OCI-M2 (cell line): ENCODE measurements around the gene PLCB4.

Source experiments
- DNase-seq: peaks from one replicate; lab custom pipeline; 2025; ENCODE audit not compliant: unreplicated experiment; lab: John Stamatoyannopoulos, UW

Gene PLCB4

DNA sequence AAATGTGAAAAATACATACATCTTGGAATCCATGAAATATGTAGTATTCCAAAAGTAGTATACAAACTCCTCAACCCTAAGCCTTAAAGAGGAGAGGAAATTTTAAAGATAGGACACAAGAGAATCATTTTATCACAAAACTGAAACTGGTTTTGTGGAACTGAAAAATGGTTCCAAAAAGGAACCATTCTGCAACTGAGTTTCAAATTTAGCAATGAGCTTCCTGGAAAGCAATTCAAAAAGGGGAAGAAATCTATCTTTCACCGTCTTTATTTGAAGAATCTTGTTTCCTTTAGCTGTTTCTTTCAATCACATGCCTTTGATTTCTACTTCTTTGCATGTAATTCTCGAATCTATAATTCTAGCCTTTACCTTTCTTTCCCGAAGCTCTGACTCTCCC lies 413.3 kb downstream of the PLCB4 start:
- DNase-seq: no peak

DNA sequence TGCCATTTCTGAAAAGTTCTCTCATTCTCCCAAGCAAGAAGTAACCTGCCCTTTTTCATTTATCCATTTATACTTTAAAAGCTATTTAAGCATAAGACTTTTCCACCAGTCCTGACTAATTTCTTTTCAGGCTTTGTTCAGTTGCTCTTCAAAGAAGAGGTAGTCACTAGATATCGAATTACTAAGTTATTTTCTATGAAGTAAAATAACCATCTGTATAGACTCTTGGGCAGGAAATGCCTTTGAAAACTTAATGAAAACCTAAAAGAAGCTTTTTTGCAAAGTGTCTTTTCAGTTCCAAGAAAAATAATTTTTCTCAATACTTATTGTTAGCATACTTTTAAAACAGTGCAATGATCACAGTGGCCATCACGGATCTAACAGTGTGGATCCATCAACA lies 414.2 kb downstream of the PLCB4 start:
- DNase-seq: no peak

DNA sequence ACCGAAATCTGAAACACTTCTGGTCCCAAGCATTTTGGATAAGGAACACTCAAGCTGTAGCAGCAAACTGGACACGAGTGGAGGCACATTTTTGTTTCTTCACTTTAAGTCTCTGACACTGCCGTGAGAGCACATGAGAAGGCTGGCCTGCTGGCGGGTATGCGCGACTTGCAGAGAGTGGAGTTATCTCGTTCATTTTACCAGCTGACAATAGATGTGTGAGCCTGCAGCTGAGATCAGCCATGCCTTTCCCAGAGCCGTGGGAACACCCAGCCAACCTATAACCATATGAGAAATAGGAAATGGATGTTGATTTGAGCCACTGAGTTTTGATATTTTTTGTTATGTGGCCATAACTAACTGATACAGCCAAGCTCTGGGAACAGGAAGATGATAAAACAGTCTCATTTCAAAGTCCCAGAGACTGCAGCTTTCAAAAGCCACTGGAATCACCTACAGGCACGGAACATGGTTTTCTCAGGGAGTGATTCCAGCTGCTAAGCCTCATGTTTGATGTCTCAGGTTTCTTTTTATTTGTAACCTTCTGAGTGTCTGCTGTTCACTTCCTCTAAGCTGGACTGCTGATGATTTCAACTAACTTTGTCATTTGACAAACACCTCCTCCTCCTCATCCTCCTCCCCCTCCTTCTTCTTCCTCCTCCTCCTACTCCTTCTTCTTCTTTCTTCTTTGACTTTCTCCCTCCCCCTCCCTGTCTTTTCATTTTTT lies 416.9 kb downstream of the PLCB4 start:
- DNase-seq: no peak

DNA sequence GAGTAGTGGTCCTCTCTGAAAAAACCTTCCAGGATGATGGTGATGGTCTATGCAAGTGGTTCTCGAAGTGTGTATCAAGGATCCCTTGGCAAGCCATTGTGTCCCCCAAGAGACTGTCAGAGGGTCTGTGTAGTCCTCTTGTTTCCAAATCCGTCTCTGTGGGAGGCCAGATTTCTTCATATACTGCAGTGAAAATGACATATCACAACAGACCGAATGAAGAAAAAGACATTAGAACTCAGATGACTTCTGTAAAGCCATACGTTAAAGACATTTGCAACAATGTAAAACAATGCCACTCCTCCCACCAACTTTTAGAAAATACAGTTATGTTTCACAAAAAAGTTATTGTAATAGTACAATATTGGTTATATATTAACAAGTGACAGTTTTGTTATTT lies 418.3 kb downstream of the PLCB4 start:
- no peak for DNase-seq

DNA sequence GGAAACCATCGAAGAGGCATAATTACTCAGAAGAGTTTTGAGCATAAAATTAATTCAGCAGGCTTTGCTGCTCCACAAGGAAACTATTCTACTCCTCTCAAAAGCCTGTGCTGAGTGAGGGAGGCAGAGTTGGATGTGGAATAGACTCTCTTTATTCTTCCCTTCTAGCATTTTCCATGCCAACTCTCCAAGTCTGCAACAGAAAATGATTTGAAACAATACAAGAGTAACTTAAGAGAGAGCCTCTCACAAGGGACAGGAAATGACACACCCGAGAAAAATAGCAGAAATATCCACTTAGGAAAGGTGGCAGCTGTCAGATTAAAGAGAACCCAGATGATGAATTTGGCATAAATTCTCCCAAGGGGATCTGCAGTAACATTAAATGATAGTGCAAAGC lies 419.2 kb downstream of the PLCB4 start:
- DNase-seq: no peak

DNA sequence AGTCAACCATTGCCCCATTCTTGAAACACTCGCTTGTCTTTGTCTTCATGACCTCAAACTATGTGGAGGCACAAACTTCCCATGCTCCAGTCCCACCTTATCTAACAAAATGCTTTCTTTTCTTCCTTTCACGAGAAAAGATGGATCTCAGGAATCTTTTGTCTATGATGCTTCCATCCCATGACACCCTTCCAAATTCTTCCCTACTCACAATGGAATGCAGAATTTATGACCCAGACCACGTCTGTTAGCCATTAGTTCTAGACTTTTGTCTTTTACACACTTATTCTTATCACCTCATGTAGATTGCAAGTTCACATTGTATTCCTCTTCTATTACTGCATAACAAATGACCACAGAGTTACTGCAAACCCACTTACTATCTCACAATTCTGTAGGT lies 421.3 kb downstream of the PLCB4 start:
- DNase-seq: no peak

DNA sequence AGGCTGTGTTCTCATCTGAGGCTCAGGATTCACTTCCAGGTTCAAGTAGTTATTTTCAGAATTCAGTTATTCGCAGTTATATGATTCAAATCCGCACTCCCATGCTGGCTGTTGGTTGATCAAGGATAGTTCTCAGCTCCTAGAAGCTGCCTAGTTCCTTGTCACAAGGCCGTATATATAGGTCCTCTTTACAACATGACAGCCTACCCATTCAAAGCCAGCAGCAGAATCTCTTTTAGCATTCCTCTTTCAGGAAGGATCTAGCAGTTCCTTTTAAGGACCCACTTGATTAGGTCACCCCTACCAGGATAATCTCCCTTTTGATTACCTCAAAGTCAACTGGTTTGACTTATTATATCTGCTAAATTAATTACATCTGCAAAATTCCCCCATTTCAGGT lies 421.7 kb downstream of the PLCB4 start:
- no peak for DNase-seq

DNA sequence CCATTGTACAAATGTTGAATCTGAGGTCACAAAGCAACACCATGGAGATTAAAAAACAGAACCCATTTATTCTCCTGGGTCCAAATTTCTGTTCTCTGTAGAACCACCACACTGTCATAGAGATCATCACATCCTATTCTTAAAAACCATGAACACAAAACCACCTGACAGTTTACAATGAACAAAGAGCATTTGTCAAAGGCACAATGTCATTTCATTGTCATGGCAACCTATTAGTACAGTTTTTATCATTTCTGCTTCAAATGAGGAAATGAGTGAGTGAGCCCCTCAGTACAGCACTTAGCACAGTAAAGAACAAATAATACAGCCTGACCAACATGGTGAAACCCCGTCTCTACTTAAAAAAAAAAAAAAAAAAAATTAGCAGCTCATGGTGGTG lies 422.4 kb downstream of the PLCB4 start:
- no peak for DNase-seq

DNA sequence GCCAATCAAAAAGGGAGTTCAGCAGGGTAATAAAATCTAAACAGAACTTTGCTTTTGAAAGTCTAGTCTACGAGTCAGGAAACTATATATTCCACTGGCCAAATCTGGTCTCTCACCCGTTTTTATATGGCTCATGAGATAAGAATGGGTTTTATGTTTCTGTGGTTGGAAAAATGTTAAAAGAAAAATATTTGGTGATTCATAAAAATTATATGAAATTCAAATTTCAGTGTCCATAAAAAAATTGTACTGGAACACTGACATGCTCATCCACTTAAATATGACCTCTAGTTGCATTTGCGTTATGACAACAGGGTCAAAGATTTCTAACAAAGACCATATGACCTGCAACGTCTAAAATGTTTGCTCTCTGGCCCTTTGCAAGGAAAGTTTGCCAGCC lies 423.2 kb downstream of the PLCB4 start:
- DNase-seq: no peak

DNA sequence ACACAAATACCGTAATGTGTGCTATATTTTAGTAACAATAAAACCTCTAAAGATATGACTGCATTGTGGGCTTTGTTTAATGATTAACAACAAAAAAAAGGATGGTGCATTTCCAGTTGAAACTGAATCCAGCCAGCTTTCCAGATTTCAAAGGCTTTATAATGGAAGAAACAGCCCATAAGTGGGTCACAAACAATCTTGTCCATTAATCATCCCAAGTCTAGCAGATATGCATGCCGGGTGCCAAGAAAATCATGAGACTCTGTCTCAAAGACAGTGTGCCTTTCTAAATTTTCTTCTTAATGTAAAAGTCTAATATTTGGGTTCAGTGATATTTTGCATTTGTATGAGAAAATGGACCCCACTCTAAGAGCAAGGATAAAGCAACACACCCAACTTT lies 424.9 kb downstream of the PLCB4 start:
- no peak for DNase-seq

DNA sequence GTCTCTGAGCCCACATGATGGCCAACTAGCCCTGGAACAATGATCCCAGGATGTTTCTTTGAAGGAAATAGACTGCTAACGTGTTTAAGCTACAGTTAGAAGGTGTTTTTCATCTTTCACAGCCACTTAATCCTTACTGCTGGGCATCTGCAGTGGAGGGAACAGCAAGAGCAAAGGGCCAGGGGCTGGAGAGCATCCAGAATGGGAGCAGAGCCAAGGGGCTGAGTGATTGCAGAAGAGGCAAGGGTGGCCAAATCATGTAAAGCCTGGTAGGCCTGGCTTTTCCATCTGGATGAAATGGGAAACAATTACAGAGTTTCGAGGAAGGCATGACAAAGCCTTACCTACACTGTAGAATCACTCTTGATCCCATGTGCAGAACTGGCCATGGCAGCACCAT lies 426.8 kb downstream of the PLCB4 start:
- DNase-seq: no peak

DNA sequence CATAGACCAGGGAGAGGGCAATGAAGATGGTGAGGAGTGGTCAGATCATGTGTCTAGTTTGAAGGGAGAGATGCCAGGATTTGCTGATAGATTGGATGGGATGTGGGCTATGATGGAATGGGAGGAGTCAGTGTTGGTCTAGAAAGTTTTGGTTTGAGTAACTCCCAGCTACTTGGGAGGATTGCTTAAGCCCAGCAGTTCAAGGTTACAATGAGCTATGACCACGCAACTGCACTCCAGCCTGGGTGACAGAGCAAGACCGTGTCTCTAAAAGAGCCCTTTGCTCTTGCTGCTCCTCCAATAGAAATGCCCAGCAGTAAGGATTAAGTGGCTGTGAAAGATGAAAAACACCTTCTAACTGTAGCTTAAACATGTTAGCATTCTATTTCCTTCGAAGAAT lies 427.3 kb downstream of the PLCB4 start:
- DNase-seq: no peak

DNA sequence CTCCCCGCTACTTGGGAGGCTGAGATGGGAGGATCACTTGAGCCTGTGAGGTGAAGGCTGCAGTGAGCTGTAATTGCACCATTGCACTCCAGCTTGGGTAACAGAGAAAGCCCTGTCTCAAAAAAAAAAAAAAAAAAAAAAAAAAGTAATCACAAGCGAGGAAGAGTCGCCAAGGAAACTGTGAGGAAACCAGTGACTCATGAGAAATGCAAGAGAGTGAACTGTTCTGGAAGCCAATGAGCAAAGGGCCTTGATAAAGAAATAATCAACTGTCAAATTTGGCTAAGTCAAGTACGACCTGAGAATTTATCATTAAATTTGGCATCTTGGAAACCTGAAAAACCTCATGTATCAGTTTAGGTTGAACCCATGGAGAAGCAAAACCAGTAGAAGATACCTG lies 429.4 kb downstream of the PLCB4 start:
- no peak for DNase-seq

DNA sequence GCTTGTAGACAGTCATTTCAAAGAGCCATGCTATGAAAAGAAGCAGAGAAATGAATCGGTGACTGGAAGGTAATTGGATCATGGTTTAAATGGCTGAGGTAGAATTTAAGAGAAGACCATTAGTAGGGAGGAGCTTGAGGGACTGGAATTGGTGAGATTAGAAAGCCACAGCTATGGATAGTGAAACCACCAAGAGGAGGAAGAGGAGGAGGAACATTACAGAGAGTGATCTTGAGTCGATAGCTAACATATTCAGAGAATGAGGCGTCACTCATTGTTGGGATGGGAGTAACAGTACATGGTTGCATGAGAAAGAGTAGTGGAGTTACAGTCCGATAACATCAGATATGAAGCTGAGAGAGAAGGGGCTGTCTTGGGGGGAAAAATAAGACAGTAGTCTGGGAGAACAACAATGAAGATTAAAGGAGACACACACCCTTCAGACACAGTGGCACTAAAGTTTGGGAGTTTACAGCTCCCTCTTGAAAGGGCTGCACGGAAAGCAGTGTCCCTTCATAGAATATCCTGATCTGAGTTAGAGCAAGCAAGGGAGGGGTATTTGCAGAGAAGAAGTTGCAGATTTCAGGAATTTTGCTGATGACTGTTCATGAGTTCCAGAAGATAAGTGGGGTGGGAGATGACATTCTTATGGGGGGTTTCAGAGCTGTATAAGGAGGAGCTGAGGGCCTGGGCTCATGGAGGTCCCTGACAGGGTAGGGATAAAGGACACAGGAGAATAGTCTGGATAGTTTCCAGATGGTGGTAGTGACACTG lies 430.4 kb downstream of the PLCB4 start:
- DNase-seq: no peak

DNA sequence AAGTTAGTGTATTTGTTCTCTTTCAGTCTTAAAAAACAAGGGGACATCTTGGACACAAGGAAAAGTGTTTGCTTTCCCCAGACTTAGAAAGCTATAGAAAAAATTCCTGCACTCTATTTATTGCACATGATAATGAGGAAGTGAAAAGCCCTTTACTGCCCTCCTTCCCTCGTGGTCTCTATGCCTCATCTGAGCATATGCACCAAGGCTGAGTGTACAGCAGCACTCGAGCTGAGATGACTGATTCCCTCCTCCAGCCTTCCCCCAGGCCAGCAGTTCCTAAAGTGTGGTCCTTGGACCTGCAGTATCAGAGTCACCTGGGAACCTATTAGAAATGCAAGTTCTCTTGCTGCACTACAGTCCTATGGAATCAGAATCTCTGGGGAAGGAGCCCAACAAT lies 431.2 kb downstream of the PLCB4 start:
- no peak for DNase-seq

DNA sequence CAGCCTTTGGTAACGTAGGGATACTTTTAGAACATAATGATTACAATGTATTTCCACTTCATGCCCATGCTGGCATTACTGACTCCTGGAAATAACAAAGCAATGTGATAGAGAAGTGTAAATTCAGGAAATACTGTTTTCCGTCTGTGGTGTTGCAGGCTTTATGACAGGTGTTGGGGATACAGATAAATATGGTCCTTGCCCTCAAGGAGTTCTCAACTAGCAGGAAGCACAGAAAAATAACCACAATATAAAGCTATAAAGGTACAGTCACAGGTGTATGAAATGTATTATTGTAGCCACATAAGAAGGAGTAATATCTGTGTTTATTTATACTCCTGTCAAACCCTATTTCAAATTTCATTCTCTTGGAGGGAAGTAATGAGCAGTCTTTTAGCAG lies 432.6 kb downstream of the PLCB4 start:
- DNase-seq: no peak

DNA sequence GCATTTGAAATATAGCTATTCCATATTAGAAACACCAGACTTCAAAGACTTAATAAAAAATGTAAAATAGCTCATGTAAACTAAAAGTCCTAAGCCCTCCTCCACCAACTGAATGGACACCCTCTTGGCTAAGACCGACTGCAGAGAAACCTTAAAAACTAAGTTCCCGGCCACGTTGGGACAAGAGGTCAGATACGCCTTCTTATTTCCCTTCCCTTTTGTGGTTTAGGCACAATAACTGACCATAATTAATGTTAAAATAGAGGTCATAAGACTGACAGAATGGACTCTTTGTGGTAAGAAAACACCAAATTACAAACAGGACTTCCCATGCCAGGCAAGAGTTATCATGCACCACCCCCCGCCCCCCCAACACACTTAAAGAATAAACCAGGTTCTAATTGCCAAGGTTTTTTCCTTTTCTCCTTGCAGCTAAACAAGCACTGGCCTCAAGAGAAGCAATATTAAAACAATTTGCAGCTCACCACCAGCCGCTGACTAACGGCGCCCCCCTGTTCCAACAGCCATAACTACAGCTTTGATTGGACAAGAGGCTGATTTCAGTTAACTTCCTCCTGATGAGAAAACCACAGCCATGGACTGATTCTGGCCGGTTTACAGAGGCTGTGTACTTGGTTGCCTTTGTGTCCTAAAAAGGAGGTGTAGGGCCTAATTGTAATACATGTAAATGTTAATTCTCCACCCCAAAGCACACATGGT lies 434.8 kb downstream of the PLCB4 start:
- DNase-seq: no peak

DNA sequence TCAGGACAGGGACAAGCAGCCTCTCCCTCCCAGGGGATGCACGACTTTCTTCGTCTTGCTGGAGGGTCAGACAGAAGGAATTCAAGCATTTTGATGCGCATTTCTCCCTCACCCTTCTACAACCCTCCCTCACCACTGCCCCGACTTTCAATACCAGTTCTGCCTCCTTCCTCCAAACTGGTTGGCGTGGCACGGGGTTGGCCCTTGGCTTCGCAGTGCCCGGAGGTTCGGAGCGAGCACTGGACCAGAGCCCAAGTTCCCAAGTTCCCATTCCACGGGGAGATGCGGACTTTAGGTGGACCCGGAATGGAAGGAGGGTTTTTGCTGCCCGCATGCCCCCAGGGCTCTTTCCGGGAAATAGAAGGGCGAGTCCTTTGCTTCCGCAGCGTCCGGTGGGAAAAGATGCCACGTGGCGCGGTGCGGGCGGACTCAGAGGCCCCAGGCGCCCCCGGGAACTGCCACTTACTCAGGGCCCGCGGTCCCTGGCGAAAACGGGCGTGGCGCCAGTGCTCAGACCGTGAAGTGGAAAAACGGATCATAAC lies 437.5 kb downstream of the PLCB4 start:
- DNase-seq: no peak

DNA sequence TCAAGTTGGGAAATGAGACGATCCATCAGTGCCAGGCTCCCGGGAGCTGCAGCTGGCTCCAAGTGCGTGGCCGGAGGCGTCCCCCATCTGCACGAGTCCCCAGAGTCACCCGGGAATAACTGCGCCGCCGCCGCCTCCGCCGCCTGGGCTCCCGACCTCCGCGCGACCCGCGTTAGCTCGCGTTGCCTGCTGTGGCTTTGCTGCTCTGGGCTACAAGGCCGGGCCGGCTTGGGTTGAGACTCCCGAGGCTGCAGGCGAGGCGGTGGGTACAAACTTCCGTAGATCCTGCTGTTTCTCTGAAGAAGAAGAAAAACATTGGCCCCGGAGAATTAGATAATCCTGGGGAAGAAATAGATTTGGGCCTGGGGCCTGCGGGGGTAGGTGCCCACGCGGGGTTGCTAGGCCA lies 438.1 kb downstream of the PLCB4 start:
- DNase-seq: no peak

DNA sequence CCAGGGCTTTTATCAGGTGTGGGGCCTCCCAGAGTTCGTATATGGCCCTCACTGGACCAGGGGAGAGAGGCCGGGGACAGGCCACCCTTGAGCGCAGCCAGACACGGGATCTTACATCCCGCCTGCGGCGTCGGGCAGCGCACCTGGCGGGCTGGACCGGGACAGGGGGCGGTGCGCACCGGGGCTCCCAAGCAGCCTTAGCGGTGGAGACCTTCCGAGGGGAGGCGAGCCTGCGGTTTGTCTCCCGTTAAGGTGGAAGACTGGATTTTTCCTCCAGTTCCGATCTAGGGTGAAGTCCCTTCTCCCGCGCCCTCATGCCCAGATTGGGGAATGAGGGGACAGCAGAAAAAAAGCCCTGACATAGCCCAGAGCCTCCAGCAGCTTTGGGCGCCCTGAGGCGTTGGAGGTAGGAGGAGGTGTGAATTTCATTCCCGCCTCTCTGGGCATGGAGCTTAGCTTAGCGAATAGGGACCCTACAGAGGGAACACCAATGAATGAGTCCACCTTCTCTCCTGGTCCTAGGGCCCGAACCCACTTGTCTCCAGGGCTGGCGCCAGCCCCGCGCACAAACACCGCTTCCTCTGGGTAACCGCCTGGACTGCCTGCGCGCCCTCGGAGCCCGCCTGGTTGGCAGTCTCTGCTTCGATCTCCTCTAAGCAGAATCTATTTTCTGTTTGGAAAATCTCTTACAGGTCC lies 438.8 kb downstream of the PLCB4 start:
- DNase-seq: no peak

DNA sequence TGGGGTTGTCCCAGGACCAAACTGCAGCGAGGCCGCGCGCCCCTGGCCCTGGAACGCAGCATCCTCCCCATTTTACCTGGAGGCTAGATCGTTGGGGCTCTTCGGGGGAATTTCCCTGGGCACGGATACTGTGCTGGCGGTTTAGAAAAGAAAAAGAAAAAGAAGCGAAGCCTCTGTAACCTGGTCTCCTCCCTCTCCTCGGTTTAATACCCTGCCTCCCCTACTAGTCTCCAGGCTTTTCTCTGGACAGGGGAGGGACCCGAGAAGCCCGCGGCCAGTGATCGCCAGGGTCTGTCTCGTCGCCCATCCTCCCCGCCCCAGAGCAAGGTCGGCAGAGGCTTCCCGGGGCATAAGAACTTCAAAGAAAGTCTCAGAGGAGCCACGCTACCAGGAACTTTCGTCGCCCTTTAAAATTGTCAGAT lies 439.4 kb downstream of the PLCB4 start:
- no peak for DNase-seq
